HG02938 (cell line): ENCODE measurements around the gene ZCWPW1.

Experiments used
- ATAC-seq: cut with Tn5 transposase; IDR thresholded peaks from one replicate; pipeline ENCODE4 v1.9.1; 2021; ENCODE audit warnings: mild to moderate bottlenecking, moderate library complexity; ENCODE audit not compliant: unreplicated experiment

The ZCWPW1 gene

GRCh38 chr7:100433276-100433591, 4.7 kb upstream of the ZCWPW1 start:
- ATAC-seq = no peak

GRCh38 chr7:100432621-100433275, 4.2 kb upstream of the ZCWPW1 start:
- no peak for ATAC-seq

- ATAC-seq = no peak
These were observed 3.5 kb upstream of the ZCWPW1 start for GRCh38 chr7:100432053-100432452.

GRCh38 chr7:100431286-100431735, 2.8 kb upstream of the ZCWPW1 start:
- no peak for ATAC-seq

- ATAC-seq = no peak
These were observed 2.2 kb upstream of the ZCWPW1 start for GRCh38 chr7:100430493-100431285.

GRCh38 chr7:100429637-100430492, 1.4 kb upstream of the ZCWPW1 start, which contains the start of gene MEPCE:
MEPCE (plus strand) TSS chr7:100429831; CDS start chr7:100430019, 188 bp downstream.
- ATAC-seq = peak; percentile 40

- peak; percentile 38 for ATAC-seq
These were observed 599 bp upstream of the ZCWPW1 start for GRCh38 chr7:100428967-100429636.

- no peak for ATAC-seq
These were observed 723 bp downstream of the ZCWPW1 start for GRCh38 chr7:100427762-100428198.

- no peak for ATAC-seq
These were observed 2.0 kb downstream of the ZCWPW1 start for GRCh38 chr7:100426516-100426915.

- no peak for ATAC-seq
These were observed 3.2 kb downstream of the ZCWPW1 start for GRCh38 chr7:100425347-100425746.

- ATAC-seq = no peak
These were observed 5.2 kb downstream of the ZCWPW1 start for GRCh38 chr7:100423315-100423714.

- ATAC-seq = no peak
These were observed 8.8 kb downstream of the ZCWPW1 start for GRCh38 chr7:100419660-100420226.

- no peak for ATAC-seq
These were observed 9.4 kb downstream of the ZCWPW1 start for GRCh38 chr7:100418930-100419659.

- no peak for ATAC-seq
These were observed 13.1 kb downstream of the ZCWPW1 start for GRCh38 chr7:100415448-100415847.

GRCh38 chr7:100413889-100414288, 14.6 kb downstream of the ZCWPW1 start:
- no peak for ATAC-seq

GRCh38 chr7:100413346-100413745, 15.2 kb downstream of the ZCWPW1 start:
- ATAC-seq = no peak

GRCh38 chr7:100411101-100411500, 17.4 kb downstream of the ZCWPW1 start:
- ATAC-seq = no peak

GRCh38 chr7:100407285-100408180, 21.0 kb downstream of the ZCWPW1 start:
- ATAC-seq = no peak

GRCh38 chr7:100406767-100407166, 21.7 kb downstream of the ZCWPW1 start:
- ATAC-seq = no peak
